Epithelial cell of esophagus (primary cell): ENCODE measurements around the gene USH2A.

Source experiments
- DNase-seq: peaks from one replicate; pipeline ENCODE4 v3.0.0; 2010; ENCODE audit warnings: low read depth
- H3K4me3 ChIP-seq: 2 replicates; pipeline ENCODE4 v1.5.1; 2011; ENCODE audit warnings: mild to moderate bottlenecking, low read length, control low read depth
- TF ChIP-seq, protein P1 (sequence below): IDR thresholded peaks from 2 replicates; pipeline ENCODE4 v1.5.1; 2011; ENCODE audit warnings: low read depth, mild to moderate bottlenecking, low read length, control low read depth, inconsistent platforms; ENCODE audit not compliant: insufficient read depth; ENCODE audit errors: missing control alignments

USH2A gene

DNA sequence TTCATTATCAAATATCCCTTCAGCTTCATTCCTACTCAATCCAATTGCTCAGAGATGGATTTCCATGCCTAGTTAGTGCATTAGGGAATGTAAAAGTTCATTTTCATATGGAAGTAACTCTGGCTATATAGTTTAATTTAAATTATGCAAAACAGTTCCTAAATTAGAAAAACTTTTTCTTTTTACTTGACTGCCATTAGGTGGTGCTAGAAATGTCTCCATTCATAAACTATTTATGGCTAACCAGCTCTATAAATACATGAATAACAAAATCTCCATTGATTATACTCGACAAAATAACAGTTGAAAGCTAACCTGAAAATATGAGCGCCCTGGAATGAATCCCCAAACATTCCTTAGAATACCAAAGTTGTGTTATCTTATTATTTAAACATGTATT is 311.4 kb downstream of the USH2A start:
- no peak overlapping the region for H3K4me3 ChIP-seq
- TF ChIP-seq, protein P1, sequence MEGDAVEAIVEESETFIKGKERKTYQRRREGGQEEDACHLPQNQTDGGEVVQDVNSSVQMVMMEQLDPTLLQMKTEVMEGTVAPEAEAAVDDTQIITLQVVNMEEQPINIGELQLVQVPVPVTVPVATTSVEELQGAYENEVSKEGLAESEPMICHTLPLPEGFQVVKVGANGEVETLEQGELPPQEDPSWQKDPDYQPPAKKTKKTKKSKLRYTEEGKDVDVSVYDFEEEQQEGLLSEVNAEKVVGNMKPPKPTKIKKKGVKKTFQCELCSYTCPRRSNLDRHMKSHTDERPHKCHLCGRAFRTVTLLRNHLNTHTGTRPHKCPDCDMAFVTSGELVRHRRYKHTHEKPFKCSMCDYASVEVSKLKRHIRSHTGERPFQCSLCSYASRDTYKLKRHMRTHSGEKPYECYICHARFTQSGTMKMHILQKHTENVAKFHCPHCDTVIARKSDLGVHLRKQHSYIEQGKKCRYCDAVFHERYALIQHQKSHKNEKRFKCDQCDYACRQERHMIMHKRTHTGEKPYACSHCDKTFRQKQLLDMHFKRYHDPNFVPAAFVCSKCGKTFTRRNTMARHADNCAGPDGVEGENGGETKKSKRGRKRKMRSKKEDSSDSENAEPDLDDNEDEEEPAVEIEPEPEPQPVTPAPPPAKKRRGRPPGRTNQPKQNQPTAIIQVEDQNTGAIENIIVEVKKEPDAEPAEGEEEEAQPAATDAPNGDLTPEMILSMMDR: no peak
- DNase-seq: no peak

DNA sequence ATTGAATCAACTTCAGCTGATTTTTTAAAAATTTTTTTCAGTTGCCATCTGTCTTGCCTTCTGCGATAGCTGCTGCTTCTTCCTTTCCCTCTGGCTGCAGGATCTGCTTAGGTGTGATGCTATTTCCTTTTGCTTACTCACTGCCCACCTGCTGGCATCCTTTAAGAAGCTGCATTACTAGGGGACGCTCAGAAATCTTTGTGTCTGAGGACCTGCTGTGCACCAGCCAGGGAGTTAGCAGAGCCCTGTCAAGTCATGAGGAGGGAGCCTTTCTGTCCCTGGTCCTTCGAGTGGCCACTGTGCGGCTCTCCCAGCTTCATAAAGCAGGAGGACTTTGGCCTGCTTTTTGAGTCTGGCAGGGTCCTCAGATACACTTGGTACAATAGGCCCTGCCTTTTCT is 327.8 kb downstream of the USH2A start:
- no peak for DNase-seq
- TF ChIP-seq, protein P1: no peak
- no peak overlapping the region for H3K4me3 ChIP-seq

DNA sequence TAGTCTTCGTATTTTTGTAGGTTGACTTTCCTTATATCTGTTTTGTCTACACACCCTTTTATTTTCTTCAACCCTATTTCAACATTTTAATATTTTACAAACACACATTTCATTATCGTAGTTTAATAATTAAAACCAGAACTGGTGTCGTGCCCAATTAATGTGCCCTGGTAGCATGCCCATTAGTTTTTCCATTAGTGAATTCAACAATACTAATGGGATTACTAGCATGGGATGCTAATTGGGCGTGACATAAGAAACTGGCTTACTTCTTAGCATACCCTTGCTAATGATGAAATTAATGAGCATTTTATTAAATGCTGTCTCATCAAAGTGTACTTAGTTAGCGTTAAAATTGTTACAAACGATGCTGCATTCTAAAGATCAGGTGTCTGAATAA is 332.7 kb downstream of the USH2A start:
- TF ChIP-seq, protein P1: no peak
- no peak for DNase-seq
- H3K4me3 ChIP-seq: no peak overlapping the region

DNA sequence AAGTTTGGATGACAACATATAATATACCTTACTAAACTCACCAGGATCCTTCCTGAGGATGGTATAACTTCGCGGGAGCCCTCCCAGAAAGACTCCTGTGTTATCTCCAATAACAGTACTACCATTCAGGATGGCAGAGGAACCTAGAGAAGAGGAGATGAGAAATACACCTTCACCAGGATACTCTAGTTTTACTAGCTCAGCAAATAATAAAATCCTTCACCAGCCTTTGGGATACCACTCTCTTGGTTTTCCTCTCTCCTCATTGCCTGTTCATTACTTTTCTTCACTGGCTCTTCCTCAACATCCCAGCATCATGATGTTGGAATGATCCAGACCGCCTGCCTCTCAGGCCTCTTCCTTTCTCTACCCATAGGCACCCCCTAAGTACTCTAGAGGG is 336.6 kb downstream of the USH2A start:
- TF ChIP-seq, protein P1: no peak
- H3K4me3 ChIP-seq: no peak overlapping the region
- DNase-seq: no peak

DNA sequence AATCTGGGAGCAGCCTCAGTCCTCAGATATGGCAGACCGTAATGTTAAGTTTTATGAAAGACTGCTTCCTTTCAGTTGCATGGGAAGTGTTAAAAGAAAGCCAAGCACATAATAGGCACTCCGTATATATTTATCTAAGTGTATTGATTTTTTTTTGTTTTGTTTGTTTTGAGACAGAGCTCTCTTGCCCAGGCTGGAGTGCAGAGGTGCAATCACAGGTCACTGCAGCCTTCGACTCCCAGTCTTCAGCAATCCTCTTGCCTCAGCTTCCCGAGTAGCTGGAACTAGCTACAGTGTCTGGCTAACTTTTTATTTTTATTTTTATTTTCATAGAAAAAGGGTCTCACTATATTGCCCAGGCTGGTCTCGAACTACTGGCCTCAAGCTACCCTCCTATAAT is 341.8 kb downstream of the USH2A start:
- H3K4me3 ChIP-seq: no peak overlapping the region
- TF ChIP-seq, protein P1: no peak
- no peak for DNase-seq

DNA sequence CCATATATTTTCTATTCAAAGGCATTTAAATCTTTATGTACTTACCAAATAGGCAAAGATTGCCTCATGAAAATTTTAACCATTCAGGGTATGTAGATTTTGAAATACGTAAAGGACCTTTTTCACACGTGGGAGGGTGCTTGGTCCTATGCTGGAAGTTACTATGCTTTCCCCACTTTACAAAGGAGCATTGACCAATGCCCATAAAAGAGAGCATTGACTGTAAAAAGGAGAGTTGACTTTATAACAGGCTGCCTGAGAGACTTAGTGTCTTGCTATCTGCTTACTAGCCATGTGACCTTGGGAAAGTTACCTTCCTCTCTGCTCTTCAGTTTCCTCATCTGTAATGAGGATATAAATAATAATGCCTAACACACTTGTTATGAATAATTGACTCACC is 346.5 kb downstream of the USH2A start:
- TF ChIP-seq, protein P1: no peak
- DNase-seq: no peak
- no peak overlapping the region for H3K4me3 ChIP-seq

DNA sequence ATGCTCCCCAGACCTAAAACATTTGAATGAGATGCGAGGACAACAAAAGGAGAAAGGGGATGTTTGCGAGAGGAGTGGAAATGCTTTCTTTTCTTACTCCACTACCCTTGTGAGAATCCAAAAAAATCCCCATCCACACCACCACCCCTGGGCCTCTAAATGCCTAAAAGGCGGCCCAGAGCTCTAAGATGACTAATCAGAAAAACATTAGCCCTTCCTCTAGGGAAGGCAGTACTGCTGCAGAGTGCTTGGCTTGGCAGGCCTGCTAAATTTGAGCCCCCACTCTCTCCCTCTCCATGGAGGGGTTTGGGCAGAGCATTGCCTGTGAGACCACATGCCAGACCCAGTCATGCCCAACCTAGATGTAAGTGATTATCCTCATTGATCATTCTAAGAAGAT is 347.9 kb downstream of the USH2A start:
- TF ChIP-seq, protein P1: no peak
- DNase-seq: no peak
- H3K4me3 ChIP-seq: no peak overlapping the region
